Suppressor macrophage (primary cell): ENCODE results near the gene LYRM9.
"Not testable (repeated sequence)": the region's sequence is repeated elsewhere in the genome, so short reads cannot be mapped to it uniquely, and the experiment has no call there.

ENCODE experiments used
- DNase-seq, 4 experiments: peaks; one replicate each; pipeline ENCODE4 v3.0.0-alpha.2; 2020 to 2022

LYRM9 gene

GRCh38 chr17:27906226-27906580 lies 13.0 kb upstream of the LYRM9 start:
- DNase-seq, result no peak

- no peak for DNase-seq
Observed at GRCh38 chr17:27905447-27906225, 12.5 kb upstream of the LYRM9 start.

- no peak for DNase-seq
Observed at GRCh38 chr17:27904534-27905446, 11.6 kb upstream of the LYRM9 start.

GRCh38 chr17:27904114-27904513 lies 10.9 kb upstream of the LYRM9 start:
- no peak for DNase-seq

GRCh38 chr17:27899525-27899924 lies 6.4 kb upstream of the LYRM9 start:
- no peak for DNase-seq

- DNase-seq, result no peak
Observed at GRCh38 chr17:27898096-27898495, 4.9 kb upstream of the LYRM9 start.

- DNase-seq, result no peak
Observed at GRCh38 chr17:27896701-27897100, 3.5 kb upstream of the LYRM9 start.

GRCh38 chr17:27895940-27896535 lies 2.9 kb upstream of the LYRM9 start:
- no peak for DNase-seq

- no peak for DNase-seq
Observed at GRCh38 chr17:27895123-27895895, 2.1 kb upstream of the LYRM9 start.

GRCh38 chr17:27893841-27894503 lies 807 bp upstream of the LYRM9 start:
- DNase-seq, result peak; percentile 4 to 69 (median 38)

- DNase-seq, result no peak
Observed at GRCh38 chr17:27892542-27892865, 661 bp downstream of the LYRM9 start.

GRCh38 chr17:27891841-27892240 lies 1.3 kb downstream of the LYRM9 start:
- DNase-seq, result no peak

- DNase-seq, result no peak
Observed at GRCh38 chr17:27889711-27890251, 3.4 kb downstream of the LYRM9 start.

GRCh38 chr17:27888945-27889344 lies 4.2 kb downstream of the LYRM9 start:
- no peak for DNase-seq

GRCh38 chr17:27888067-27888466 lies 5.1 kb downstream of the LYRM9 start:
- DNase-seq, result no peak

GRCh38 chr17:27886348-27886906 lies 6.7 kb downstream of the LYRM9 start:
- not testable (repeated sequence) for DNase-seq

- no peak for DNase-seq
Observed at GRCh38 chr17:27882162-27882840, 10.9 kb downstream of the LYRM9 start.

- peak; percentile 70 to 83 (median 79) for DNase-seq
Observed at GRCh38 chr17:27879987-27880608, 13.1 kb downstream of the LYRM9 start.

GRCh38 chr17:27878776-27879562 lies 14.2 kb downstream of the LYRM9 start:
- no peak for DNase-seq

GRCh38 chr17:27873746-27874145 lies 19.4 kb downstream of the LYRM9 start:
- DNase-seq, result no peak
